ENCODE data around the gene PDIA2.

Gene PDIA2

GRCh38 chr16:282491-282890, 473 bp upstream of the PDIA2 start:
- DNase-seq (ENCODE audit: low read depth, low spot score) = no peak
- H3K9me3 ChIP-seq (ENCODE audit: insufficient read depth, low read length) = no peaks in the 10 kb centered on the region
- TF ChIP-seq ZNF274 (IDR thresholded peaks at IDR 0.05; ENCODE audit: low read depth, low read length) = no peak
- no peak for TF ChIP-seq SUZ12 (IDR thresholded peaks at IDR 0.05; ENCODE audit: extremely low read depth, insufficient read depth, insufficient read length)
- H3K27me3 ChIP-seq (ENCODE audit: insufficient read depth, insufficient read length) = peaks cover 33% of the 10 kb centered on the region
- peaks cover 2% of the 10 kb centered on the region for H3K4me1 ChIP-seq (ENCODE audit: insufficient read depth, insufficient read length)
- no peak overlapping the region for H3K4me3 ChIP-seq (ENCODE audit: insufficient read length, low read depth)
- H3K9ac ChIP-seq (ENCODE audit: insufficient read length, low read depth) = no peak overlapping the region
- H3K36me3 ChIP-seq (ENCODE audit: insufficient read depth, insufficient read length, low read length) = peaks cover 21% of the 10 kb centered on the region

DNA sequence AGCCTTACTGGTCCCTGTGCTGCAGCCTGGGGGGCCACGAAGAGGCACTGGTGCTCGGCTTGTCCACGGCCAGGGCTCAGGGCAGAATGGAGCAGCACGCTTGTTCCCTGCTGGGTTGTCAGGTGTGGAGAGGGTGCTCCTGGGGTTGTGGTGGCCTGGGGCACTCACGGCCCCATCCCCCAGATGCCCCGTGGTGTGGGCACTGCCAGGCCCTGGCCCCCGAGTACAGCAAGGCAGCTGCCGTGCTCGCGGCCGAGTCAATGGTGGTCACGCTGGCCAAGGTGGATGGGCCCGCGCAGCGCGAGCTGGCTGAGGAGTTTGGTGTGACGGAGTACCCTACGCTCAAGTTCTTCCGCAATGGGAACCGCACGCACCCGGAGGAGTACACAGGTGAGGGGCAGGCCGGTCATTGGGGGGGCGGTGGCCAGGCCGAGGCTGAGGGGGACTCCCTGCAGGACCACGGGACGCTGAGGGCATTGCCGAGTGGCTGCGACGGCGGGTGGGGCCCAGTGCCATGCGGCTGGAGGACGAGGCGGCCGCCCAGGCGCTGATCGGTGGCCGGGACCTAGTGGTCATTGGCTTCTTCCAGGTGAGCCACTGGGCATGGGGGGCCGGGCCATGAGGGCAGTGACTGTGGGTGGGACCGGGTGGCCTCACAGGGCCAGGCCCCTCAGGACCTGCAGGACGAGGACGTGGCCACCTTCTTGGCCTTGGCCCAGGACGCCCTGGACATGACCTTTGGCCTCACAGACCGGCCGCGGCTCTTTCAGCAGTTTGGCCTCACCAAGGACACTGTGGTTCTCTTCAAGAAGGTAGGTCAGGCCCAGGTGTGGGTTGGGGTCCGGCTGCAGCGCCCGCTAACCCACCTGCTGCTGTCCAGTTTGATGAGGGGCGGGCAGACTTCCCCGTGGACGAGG, 1.5 kb downstream of the PDIA2 start:
- no peak overlapping the region for H3K4me3 ChIP-seq (ENCODE audit: insufficient read length, low read depth)
- H3K36me3 ChIP-seq (ENCODE audit: insufficient read depth, insufficient read length, low read length) = peaks cover 40% of the 10 kb centered on the region
- H3K9ac ChIP-seq (ENCODE audit: insufficient read length, low read depth) = no peak overlapping the region
- peaks cover 2% of the 10 kb centered on the region for H3K4me1 ChIP-seq (ENCODE audit: insufficient read depth, insufficient read length)
- H3K27me3 ChIP-seq (ENCODE audit: insufficient read depth, insufficient read length) = peaks cover 24% of the 10 kb centered on the region
- DNase-seq (ENCODE audit: low read depth, low spot score) = no peak
- no peak for TF ChIP-seq YY1 (IDR thresholded peaks at IDR 0.05; ENCODE audit: insufficient read depth, insufficient read length)
- no peak for TF ChIP-seq SUZ12 (IDR thresholded peaks at IDR 0.05; ENCODE audit: extremely low read depth, insufficient read depth, insufficient read length)
- TF ChIP-seq ZNF274 (IDR thresholded peaks at IDR 0.05; ENCODE audit: low read depth, low read length) = no peak
- no peaks in the 10 kb centered on the region for H3K9me3 ChIP-seq (ENCODE audit: insufficient read depth, low read length)

DNA sequence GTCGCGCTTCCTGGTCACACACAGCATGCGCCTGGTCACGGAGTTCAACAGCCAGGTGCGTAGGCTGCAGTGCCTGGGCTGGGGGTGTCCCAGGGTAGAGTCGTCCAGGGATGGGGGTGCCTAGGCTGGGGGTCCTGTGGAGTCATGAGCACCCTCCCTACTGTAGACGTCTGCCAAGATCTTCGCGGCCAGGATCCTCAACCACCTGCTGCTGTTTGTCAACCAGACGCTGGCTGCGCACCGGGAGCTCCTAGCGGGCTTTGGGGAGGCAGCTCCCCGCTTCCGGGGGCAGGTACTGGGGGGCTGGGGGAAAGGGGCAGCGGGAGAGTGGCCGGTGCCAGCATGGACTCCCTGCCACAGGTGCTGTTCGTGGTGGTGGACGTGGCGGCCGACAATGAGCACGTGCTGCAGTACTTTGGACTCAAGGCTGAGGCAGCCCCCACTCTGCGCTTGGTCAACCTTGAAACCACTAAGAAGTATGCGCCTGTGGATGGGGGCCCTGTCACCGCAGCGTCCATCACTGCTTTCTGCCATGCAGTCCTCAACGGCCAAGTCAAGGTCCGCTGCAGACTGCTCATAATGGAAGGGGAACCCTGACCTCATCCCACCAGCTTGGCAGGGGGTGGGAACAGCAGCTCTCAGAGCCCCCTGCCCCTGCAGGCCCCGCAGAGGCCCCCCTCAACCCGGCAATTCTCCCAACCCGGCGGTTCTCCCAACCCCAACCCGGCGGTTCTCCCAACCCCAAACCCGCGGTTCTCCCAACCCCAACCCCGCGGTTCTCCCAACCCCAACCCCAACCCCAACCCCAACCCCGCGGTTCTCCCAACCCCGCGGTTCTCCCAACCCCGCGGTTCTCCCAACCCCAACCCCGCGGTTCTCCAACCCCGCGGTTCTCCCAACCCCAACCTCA, 2.4 kb downstream of the PDIA2 start:
- peaks cover 16% of the 10 kb centered on the region for H3K27me3 ChIP-seq (ENCODE audit: insufficient read depth, insufficient read length)
- H3K9ac ChIP-seq (ENCODE audit: insufficient read length, low read depth) = no peak overlapping the region
- no peak for DNase-seq (ENCODE audit: low read depth, low spot score)
- peaks cover 49% of the 10 kb centered on the region for H3K36me3 ChIP-seq (ENCODE audit: insufficient read depth, insufficient read length, low read length)
- no peak for TF ChIP-seq ZNF274 (IDR thresholded peaks at IDR 0.05; ENCODE audit: low read depth, low read length)
- H3K4me3 ChIP-seq (ENCODE audit: insufficient read length, low read depth) = no peak overlapping the region
- H3K4me1 ChIP-seq (ENCODE audit: insufficient read depth, insufficient read length) = peaks cover 2% of the 10 kb centered on the region
- no peaks in the 10 kb centered on the region for H3K9me3 ChIP-seq (ENCODE audit: insufficient read depth, low read length)

GRCh38 chr16:286491-287297, 3.7 kb downstream of the PDIA2 start:
- H3K4me1 ChIP-seq (ENCODE audit: insufficient read depth, insufficient read length) = no peaks in the 10 kb centered on the region
- TF ChIP-seq YY1 (IDR thresholded peaks at IDR 0.05; ENCODE audit: insufficient read depth, insufficient read length) (no peak), SUZ12 (IDR thresholded peaks at IDR 0.05; ENCODE audit: extremely low read depth, insufficient read depth, insufficient read length) (no peak), ZNF274 (IDR thresholded peaks at IDR 0.05; ENCODE audit: low read depth, low read length) (no peak)
- no peak overlapping the region for H3K4me3 ChIP-seq (ENCODE audit: insufficient read length, low read depth)
- H3K9ac ChIP-seq (ENCODE audit: insufficient read length, low read depth) = no peak overlapping the region
- peaks cover 4% of the 10 kb centered on the region for H3K27me3 ChIP-seq (ENCODE audit: insufficient read depth, insufficient read length)
- H3K9me3 ChIP-seq (ENCODE audit: insufficient read depth, low read length) = no peaks in the 10 kb centered on the region
- H3K36me3 ChIP-seq (ENCODE audit: insufficient read depth, insufficient read length, low read length) = peaks cover 62% of the 10 kb centered on the region
- no peak for DNase-seq (ENCODE audit: low read depth, low spot score)

- DNase-seq (ENCODE audit: low read depth, low spot score) = no peak
Measured at GRCh38 chr16:287298-287811, 4.4 kb downstream of the PDIA2 start.

GRCh38 chr16:287981-288920, 5.3 kb downstream of the PDIA2 start:
- DNase-seq (ENCODE audit: low read depth, low spot score) = no peak
- Histone ChIP-seq H3K36me3 (ENCODE audit: insufficient read depth, insufficient read length, low read length) (peaks cover 77% of the 10 kb centered on the region), H3K9ac (ENCODE audit: insufficient read length, low read depth) (no peak overlapping the region), H3K4me1 (ENCODE audit: insufficient read depth, insufficient read length) (no peaks in the 10 kb centered on the region), H3K9me3 (ENCODE audit: insufficient read depth, low read length) (no peaks in the 10 kb centered on the region), H3K27me3 (ENCODE audit: insufficient read depth, insufficient read length) (no peaks in the 10 kb centered on the region), H3K4me3 (ENCODE audit: insufficient read length, low read depth) (no peak overlapping the region)
- TF ChIP-seq ZNF274 (IDR thresholded peaks at IDR 0.05; ENCODE audit: low read depth, low read length) (no peak), YY1 (IDR thresholded peaks at IDR 0.05; ENCODE audit: insufficient read depth, insufficient read length) (no peak), SUZ12 (IDR thresholded peaks at IDR 0.05; ENCODE audit: extremely low read depth, insufficient read depth, insufficient read length) (no peak)

More at GRCh38 chr16:287298-287811, 4.4 kb downstream of the PDIA2 start:
- H3K4me3 ChIP-seq (ENCODE audit: insufficient read length, low read depth) = no peak overlapping the region
- H3K36me3 ChIP-seq (ENCODE audit: insufficient read depth, insufficient read length, low read length) = peaks cover 68% of the 10 kb centered on the region
- no peaks in the 10 kb centered on the region for H3K27me3 ChIP-seq (ENCODE audit: insufficient read depth, insufficient read length)
- H3K9ac ChIP-seq (ENCODE audit: insufficient read length, low read depth) = no peak overlapping the region
- no peaks in the 10 kb centered on the region for H3K9me3 ChIP-seq (ENCODE audit: insufficient read depth, low read length)
- TF ChIP-seq YY1 (IDR thresholded peaks at IDR 0.05; ENCODE audit: insufficient read depth, insufficient read length) (no peak), SUZ12 (IDR thresholded peaks at IDR 0.05; ENCODE audit: extremely low read depth, insufficient read depth, insufficient read length) (no peak)
- no peaks in the 10 kb centered on the region for H3K4me1 ChIP-seq (ENCODE audit: insufficient read depth, insufficient read length)

All from NT2/D1 (cell line).